MM.1S (cell line): Measurements from ENCODE around the gene EXOSC6.
"Not testable (repeated sequence)": the region's sequence is repeated elsewhere in the genome, so short reads cannot be mapped to it uniquely, and the experiment has no call there.

Source experiments
- EZH2 ChIP-seq: fragments of 300-600 bp; sonication (generic); optimal IDR thresholded peaks from 2 replicates; pipeline ENCODE3; 2017; ENCODE audit warnings: low read depth, mild to moderate bottlenecking, antibody characterized with exemption, low read length, mixed read lengths
- EZH2phosphoT487 ChIP-seq: fragments of 300-600 bp; sonication (generic); IDR thresholded peaks from 2 replicates; pipeline ENCODE4 v1.6.1; 2018; ENCODE audit warnings: antibody characterized with exemption, low read length
- TF ChIP-seq, protein P1 (sequence below): fragments of 300-600 bp; sonication (generic); IDR thresholded peaks from 2 replicates; pipeline ENCODE4 v1.5.1; 2016; ENCODE audit warnings: antibody characterized with exemption, low read length, mixed read lengths

DNA sequence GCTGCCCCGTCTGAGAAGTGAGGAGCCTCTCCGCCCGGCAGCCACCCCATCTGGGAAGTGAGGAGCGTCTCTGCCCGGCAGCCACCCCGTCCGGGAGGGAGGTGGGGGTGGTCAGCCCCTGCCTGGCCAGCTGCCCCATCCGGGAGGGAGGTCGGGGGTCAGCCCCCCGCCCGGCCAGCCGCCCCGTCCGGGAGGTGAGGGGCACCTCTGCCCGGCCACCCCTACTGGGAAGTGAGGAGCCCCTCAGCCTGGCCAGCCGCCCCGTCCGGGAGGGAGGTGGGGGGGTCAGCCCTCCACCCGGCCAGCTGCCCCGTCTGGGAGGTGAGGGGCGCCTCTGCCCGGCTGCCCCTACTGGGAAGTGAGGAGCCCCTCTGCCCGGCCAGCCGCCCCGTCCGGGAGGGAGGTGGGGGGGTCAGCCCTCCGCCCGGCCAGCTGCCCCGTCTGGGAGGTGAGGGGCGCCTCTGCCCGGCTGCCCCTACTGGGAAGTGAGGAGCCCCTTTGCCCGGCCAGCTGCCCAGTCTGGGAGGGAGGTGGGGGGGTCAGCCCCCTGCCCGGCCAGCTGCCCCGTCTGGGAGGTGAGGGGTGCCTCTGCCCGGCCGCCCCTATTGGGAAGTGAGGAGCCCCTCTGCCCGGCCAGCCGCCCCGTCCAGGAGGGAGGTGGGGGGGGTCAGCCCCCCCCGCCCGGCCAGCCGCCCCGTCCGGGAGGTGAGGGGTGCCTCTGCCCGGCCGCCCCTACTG, 46.9 kb downstream of the EXOSC6 start:
- TF ChIP-seq, protein P1, sequence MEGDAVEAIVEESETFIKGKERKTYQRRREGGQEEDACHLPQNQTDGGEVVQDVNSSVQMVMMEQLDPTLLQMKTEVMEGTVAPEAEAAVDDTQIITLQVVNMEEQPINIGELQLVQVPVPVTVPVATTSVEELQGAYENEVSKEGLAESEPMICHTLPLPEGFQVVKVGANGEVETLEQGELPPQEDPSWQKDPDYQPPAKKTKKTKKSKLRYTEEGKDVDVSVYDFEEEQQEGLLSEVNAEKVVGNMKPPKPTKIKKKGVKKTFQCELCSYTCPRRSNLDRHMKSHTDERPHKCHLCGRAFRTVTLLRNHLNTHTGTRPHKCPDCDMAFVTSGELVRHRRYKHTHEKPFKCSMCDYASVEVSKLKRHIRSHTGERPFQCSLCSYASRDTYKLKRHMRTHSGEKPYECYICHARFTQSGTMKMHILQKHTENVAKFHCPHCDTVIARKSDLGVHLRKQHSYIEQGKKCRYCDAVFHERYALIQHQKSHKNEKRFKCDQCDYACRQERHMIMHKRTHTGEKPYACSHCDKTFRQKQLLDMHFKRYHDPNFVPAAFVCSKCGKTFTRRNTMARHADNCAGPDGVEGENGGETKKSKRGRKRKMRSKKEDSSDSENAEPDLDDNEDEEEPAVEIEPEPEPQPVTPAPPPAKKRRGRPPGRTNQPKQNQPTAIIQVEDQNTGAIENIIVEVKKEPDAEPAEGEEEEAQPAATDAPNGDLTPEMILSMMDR: not testable (repeated sequence)
- TF ChIP-seq EZH2, EZH2phosphoT487: not testable (repeated sequence)
